GM18519 (cell line): Measurements from ENCODE around the gene FCRL2.
A peak's percentile ranks its signal among the peaks of the same experiment; 100 is the strongest.

Source experiments
- ATAC-seq: cut with Tn5 transposase; IDR thresholded peaks from one replicate; pipeline ENCODE4 v1.9.1; 2021; ENCODE audit warnings: mild to moderate bottlenecking, moderate library complexity; ENCODE audit not compliant: unreplicated experiment, low FRiP score

The FCRL2 gene, protein sequence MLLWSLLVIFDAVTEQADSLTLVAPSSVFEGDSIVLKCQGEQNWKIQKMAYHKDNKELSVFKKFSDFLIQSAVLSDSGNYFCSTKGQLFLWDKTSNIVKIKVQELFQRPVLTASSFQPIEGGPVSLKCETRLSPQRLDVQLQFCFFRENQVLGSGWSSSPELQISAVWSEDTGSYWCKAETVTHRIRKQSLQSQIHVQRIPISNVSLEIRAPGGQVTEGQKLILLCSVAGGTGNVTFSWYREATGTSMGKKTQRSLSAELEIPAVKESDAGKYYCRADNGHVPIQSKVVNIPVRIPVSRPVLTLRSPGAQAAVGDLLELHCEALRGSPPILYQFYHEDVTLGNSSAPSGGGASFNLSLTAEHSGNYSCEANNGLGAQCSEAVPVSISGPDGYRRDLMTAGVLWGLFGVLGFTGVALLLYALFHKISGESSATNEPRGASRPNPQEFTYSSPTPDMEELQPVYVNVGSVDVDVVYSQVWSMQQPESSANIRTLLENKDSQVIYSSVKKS

GRCh38 chr1:157776971-157777391, at the start of gene FCRL2:
Gene FCRL2, minus strand, starts transcription at chr1:157777132. Its CDS starts 59 bp downstream, at chr1:157777073.
- ATAC-seq: peak; percentile 44

- ATAC-seq: no peak
Observed at GRCh38 chr1:157820299-157820698, 43.4 kb upstream of the FCRL2 start.

GRCh38 chr1:157819896-157820295, 43.0 kb upstream of the FCRL2 start, which contains the start of gene FCRL1:
Gene FCRL1, minus strand, starts transcription at chr1:157820120. Its CDS starts 83 bp downstream, at chr1:157820037.
- no peak for ATAC-seq

- no peak for ATAC-seq
Observed at GRCh38 chr1:157819215-157819614, 42.3 kb upstream of the FCRL2 start.

GRCh38 chr1:157813269-157813668, 36.3 kb upstream of the FCRL2 start:
- no peak for ATAC-seq

GRCh38 chr1:157806431-157807149, 29.7 kb upstream of the FCRL2 start:
- ATAC-seq: peak; percentile 82

- no peak for ATAC-seq
Observed at GRCh38 chr1:157803851-157804250, 26.9 kb upstream of the FCRL2 start.

DNA sequence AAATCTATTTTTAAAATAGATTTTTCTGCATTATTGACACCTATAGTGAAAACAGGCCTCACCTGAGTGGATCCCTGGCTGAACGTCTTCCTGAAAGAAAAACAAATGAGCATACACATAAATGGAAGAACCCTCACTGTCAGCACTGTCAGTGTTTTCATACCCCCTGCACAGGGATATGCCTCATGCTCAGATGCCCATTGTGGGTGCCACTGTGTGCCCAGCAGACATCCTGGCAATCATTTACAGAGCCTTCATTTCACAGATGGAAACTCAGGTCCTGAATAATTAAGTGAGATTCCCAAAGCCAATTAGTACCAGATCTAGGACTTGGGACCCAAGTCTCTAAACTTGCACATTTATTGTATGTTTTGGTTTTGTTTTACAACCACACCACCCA, 23.1 kb upstream of the FCRL2 start:
- ATAC-seq: no peak

- ATAC-seq: no peak
Observed at GRCh38 chr1:157798211-157798610, 21.3 kb upstream of the FCRL2 start.

GRCh38 chr1:157785248-157785647, 8.3 kb upstream of the FCRL2 start:
- no peak for ATAC-seq

DNA sequence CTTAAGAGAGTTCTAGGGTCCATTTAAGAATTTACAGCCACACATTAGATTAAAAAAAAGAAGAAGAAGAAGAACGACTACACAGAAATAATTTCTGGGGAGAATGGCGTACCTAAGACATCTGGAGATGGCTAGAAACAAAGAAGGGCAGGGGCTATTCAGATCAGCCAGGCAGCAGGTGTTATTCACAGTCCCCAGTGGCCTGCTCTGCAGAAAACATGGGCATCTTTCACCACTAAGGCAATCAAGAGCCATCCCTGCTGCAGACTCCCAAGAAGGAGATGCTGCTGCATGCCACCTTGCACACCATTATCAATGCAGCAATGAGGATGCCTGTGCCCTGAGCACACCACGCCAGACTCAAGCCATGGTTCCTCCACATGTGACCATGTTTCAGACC, 7.9 kb upstream of the FCRL2 start:
- no peak for ATAC-seq

DNA sequence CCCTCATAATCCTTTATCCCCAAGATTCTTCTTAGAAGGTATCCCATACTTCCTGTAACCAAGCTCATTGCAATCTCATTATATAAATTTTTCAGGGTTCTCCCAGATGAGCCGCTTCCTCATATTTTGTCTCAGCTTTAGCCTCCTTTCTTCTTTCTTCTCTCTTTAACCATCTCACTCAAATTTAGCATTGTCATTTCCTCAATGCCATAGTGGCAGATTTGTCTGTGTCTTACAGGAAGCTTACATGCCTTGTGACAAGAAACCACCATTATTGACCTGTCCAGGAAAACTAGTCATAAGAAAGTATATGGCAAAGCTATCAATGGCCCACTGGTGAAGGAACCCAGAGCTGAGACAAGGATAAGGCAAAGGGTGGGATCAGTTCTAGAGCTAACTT, 6.0 kb upstream of the FCRL2 start:
- ATAC-seq: no peak

GRCh38 chr1:157781048-157781447, 4.1 kb upstream of the FCRL2 start:
- no peak for ATAC-seq

DNA sequence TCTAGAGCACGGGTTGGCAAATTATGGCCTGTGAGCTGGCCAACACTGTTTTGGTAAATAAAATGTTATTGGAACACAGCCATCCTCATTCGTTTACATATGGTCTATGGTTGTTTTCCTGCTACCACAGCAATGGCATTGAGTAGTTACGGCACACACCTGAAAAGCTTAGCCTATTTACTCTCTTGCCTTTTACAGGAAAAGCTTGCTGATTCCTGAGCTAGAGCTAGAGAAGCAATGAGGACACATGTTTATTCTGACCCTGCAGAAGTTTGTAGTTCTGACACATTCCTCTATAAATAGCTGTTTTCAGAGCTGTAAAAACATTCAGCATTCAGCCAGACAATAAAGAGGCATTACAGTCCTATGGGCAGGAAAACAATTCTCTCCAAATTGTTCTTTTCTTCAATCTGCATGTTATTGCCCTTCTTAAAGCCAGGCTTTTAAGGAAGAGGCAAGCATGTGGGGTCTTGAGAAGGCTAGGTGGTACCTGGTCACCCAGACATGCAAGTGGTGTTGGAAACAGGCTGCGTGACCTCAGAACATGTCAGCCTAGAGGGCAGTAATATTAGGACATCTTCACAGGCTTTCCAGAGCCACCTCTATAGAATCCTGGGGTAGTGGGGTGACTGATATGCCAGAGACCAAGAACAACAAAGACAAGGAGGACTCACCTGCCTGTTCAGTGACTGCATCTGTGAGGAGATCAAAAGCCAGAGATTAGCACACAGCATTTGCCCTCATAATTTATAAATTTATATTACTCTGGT, 1.6 kb downstream of the FCRL2 start:
- no peak for ATAC-seq

GRCh38 chr1:157774412-157774811, 2.5 kb downstream of the FCRL2 start:
- no peak for ATAC-seq

DNA sequence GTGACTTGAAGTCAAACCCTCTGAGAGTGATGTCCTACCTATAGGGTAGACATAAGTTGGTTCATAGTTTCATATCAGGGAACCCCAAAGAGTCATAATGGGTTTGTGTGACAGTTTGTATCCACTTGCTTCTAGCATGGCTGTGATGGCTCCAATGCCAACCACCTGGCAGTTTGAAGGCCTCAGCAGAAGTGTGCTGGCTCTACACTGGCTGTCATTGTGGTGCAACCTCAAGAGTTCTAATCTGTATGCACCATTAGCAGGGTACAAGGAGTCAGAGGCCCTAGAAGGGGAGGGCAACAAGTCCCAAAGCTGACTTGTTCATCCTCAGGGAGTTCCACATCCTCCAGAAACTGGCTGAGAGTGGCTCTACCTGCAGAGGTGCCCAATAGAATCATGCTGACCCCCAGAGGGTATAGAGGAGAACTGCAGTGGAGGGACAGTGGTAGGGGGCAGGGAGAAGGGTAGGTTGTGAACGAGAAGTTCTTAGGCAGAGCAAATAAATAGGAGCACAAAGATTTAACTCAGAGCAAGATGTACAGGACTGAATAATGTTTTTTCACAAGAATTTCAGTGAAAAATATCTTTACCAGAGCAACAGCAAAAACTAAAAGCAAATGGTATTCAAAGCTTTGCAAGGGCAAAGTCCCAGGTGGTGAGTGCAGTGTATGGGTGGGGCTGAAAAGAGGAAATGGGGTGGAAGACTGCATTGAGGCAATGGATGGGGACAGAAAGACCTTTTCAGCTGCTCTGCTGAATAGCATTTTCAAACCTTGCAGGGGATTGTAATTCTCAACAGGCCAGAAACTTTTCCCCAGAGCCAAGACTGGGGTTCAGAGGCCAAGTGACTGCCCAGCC, 3.2 kb downstream of the FCRL2 start:
- ATAC-seq: no peak

DNA sequence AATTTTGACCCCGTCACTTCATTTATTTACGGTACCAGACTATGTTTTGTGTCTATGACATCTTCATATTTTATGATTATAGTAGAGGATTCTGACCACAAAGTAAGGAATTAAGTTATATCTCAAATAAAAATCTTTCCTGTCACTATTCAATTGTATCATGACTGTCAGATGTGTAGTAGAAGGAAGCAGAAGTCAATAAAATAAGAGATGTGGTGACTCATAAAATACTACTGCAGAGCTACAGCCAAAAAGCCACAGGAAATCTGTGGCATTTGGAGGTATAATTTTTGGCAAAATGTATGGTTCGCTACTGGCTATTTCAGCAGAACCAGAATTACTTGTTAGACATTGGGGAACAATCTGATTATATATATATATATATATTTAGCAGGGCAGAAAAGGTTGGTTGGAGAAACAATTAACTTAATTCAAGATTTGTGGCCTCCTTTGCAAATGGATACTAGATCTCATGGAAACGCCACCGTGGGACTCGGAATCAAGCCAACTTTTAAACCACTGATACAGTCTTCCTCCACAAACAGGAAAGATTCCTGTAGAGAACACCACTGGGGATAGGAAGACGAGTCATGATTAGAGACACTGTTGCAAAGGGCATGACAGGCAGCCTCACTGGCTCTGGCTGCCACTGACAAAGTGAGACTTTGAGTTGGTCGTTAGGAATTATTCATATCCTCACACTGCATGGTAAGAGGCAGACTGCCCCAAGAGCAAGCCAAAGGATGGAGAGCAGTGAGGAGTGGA, 5.1 kb downstream of the FCRL2 start:
- no peak for ATAC-seq

- ATAC-seq: no peak
Observed at GRCh38 chr1:157770442-157771043, 6.4 kb downstream of the FCRL2 start.

GRCh38 chr1:157766792-157767191, 10.1 kb downstream of the FCRL2 start:
- no peak for ATAC-seq
